Common myeloid progenitor, CD34-positive (primary cell): ENCODE results near the gene KIAA0513.

ENCODE experiments used
- CTCF ChIA-PET: fragments of 350-600 bp; sonication (Branson Sonifier 250); formaldehyde crosslinking; loops from one replicate; lab custom pipeline; 2021; ENCODE audit warnings: antibody characterized with exemption; lab: Charles Lee
- POLR2A ChIA-PET: fragments of 350-600 bp; sonication (Branson Sonifier 250); formaldehyde crosslinking; loops from one replicate; lab custom pipeline; 2021; ENCODE audit warnings: antibody characterized with exemption; lab: Charles Lee
- DNase-seq, 3 donors: peaks; one replicate each; pipeline versions ENCODE4 v3.0.0 to v3.0.0-alpha.2; 2013
- H3K27ac ChIP-seq, 2 experiments: 1 replicate in 1 of 2; 2 replicates in 1 of 2; pipeline ENCODE4 v1.7.0; 2013; ENCODE audit warnings: inconsistent platforms in 2 of 2, low read length in 2 of 2, mild to moderate bottlenecking in 2 of 2, low read depth in 1 of 2, moderate library complexity in 1 of 2; ENCODE audit not compliant: severe bottlenecking in 2 of 2, insufficient read depth in 1 of 2, poor library complexity in 1 of 2
- H3K27me3 ChIP-seq, 5 experiments: replicated peaks in 2 of 5; 1 replicate in 3 of 5; 2 replicates in 2 of 5; pipeline versions ENCODE4 v1.6.1 to v1.7.0; 2013; ENCODE audit warnings: low read length in 4 of 5, mild to moderate bottlenecking in 2 of 5, moderate library complexity in 2 of 5, inconsistent platforms in 1 of 5; ENCODE audit not compliant: insufficient read depth in 5 of 5, control insufficient read depth in 4 of 5
- H3K36me3 ChIP-seq, 4 experiments: 1 replicate in 2 of 4; 2 replicates in 2 of 4; pipeline versions ENCODE4 v1.6.1 to v1.7.0; 2013; ENCODE audit warnings: low read length in 3 of 4, control low read depth in 1 of 4, mild to moderate bottlenecking in 1 of 4; ENCODE audit not compliant: control insufficient read depth in 4 of 4, insufficient read depth in 4 of 4
- H3K4me1 ChIP-seq, 4 experiments: 1 replicate in 3 of 4; 2 replicates in 1 of 4; pipeline versions ENCODE4 v1.6.1 to v1.7.1; 2013; ENCODE audit warnings: low read length in 3 of 4, mild to moderate bottlenecking in 3 of 4, control low read depth in 1 of 4, inconsistent platforms in 1 of 4, moderate library complexity in 1 of 4; ENCODE audit not compliant: control insufficient read depth in 4 of 4, insufficient read depth in 4 of 4; ENCODE audit errors: control extremely low read depth in 1 of 4
- H3K4me3 ChIP-seq, 7 experiments: 1 replicate in 4 of 7; 2 replicates in 3 of 7; pipeline versions ENCODE4 v1.5.1 to v1.7.0; 2013; ENCODE audit warnings: mild to moderate bottlenecking in 7 of 7, low read length in 6 of 7, moderate library complexity in 6 of 7, inconsistent platforms in 2 of 7, low read depth in 2 of 7, control low read depth in 1 of 7; ENCODE audit not compliant: insufficient read depth in 4 of 7, control insufficient read depth in 1 of 7; ENCODE audit errors: extremely low read depth in 1 of 7
- H3K9me3 ChIP-seq, 5 experiments: 1 replicate in 4 of 5; 2 replicates in 1 of 5; pipeline versions ENCODE4 v1.6.1 to v1.7.1; 2013; ENCODE audit warnings: low read length in 4 of 5, mild to moderate bottlenecking in 2 of 5, inconsistent platforms in 1 of 5, low read depth in 1 of 5, moderate library complexity in 1 of 5; ENCODE audit not compliant: control insufficient read depth in 4 of 5, insufficient read depth in 2 of 5; ENCODE audit errors: control extremely low read depth in 1 of 5
- WGBS: methylation state at CpG from one replicate; pipeline ENCODE4 v1.1.5; 2013; ENCODE audit not compliant: insufficient coverage; 5-methylcytosine and 5-hydroxymethylcytosine counted together

Gene KIAA0513

GRCh38 chr16:85010446-85010930, 17.1 kb upstream of the KIAA0513 start:
- CTCF ChIA-PET = interaction anchor here (0.8 to 1.7 kb wide), 6 partner anchors 16 to 76 kb away, joined by 3 to 11 read pairs (median 4); partner anchors contain the start of gene KIAA0513
- no peaks in the 10 kb centered on the region for H3K9me3 ChIP-seq
- H3K36me3 ChIP-seq = peaks cover 0 to 6% (median 2%) of the 10 kb centered on the region in 4 experiments
- H3K4me3 ChIP-seq = peak overlapping the region; percentile 83 to 95 (median 89)
- H3K27me3 ChIP-seq = no peaks in the 10 kb centered on the region
- 90% methylated on average over 2 of the region's 9 CpGs for WGBS
- peaks cover 4 to 21% (median 13%) of the 10 kb centered on the region in 4 experiments for H3K4me1 ChIP-seq
- DNase-seq = no peak
- POLR2A ChIA-PET = no interaction called here
- peak overlapping the region; percentile 79 to 99 for H3K27ac ChIP-seq

GRCh38 chr16:85010931-85011845, 16.4 kb upstream of the KIAA0513 start, which contains the start of gene ZDHHC7:
ZDHHC7 (minus strand) TSS chr16:85011535; CDS start chr16:84990618, 20,917 bp downstream.
- Histone ChIP-seq H3K27me3 (no peaks in the 10 kb centered on the region), H3K9me3 (no peaks in the 10 kb centered on the region), H3K27ac (peak within 1 kb of the TSS; percentile 96 to 99), H3K4me3 (peak within 1 kb of the TSS; percentile 83 to 95 (median 89)), H3K4me1 (peaks cover 4 to 28% (median 16%) of the 10 kb centered on the region in 4 experiments), H3K36me3 (peaks cover 0 to 2% (median 0%) of the 10 kb centered on the region in 4 experiments)
- ChIA-PET CTCF (interaction anchor here (0.8 to 1.7 kb wide), 6 partner anchors 16 to 76 kb away, joined by 3 to 11 read pairs (median 4); partner anchors contain the start of gene KIAA0513), POLR2A (interaction anchor here (0.6 to 1.2 kb wide), 2 partner anchors 17 to 21 kb away, joined by 3 to 4 read pairs; partner anchors contain the start of gene KIAA0513)
- peak; percentile 90 to 94 (median 92) for DNase-seq
- WGBS = 0% methylated on average over 82 of the region's 86 CpGs

DNA sequence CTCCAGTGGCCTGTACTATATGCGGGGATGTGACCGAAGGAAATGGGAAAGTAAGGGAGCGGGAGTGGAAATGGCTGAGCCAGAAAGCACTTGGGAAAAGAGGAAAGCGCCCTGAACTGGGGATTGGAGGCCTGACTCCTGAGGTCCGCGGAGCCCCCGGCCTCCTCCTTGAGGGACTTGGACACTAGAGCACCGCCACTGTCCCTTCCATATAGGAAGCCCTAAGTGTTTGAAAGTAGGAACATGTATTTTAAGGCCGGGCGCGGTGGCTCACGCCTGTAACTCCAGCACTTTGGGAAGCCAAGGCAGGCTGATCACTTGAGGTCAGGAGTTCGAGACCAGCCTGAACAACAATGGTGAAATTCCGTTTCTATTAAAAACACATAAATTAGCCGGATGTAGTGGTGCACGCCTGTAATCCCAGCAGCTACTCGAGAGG, 15.7 kb upstream of the KIAA0513 start:
- Histone ChIP-seq H3K27me3 (no peaks in the 10 kb centered on the region), H3K27ac (peak overlapping the region; percentile 96 to 99), H3K9me3 (no peaks in the 10 kb centered on the region), H3K36me3 (peaks cover 0 to 2% (median 0%) of the 10 kb centered on the region in 4 experiments), H3K4me1 (peaks cover 4 to 35% (median 23%) of the 10 kb centered on the region in 4 experiments), H3K4me3 (peak overlapping the region; percentile 83 to 95 (median 89))
- DNase-seq = peak in 1 of 3 donors; percentile 25
- 16% methylated on average over 14 of the region's 17 CpGs for WGBS
- ChIA-PET CTCF (interaction anchor here (1.5 to 2.4 kb wide), 2 partner anchors 15 to 45 kb away, joined by 3 to 9 read pairs; partner anchors contain the start of gene KIAA0513), POLR2A (interaction anchor here (0.6 to 1.2 kb wide), 2 partner anchors 16 to 22 kb away, joined by 3 to 4 read pairs; partner anchors contain the start of gene KIAA0513)

DNA sequence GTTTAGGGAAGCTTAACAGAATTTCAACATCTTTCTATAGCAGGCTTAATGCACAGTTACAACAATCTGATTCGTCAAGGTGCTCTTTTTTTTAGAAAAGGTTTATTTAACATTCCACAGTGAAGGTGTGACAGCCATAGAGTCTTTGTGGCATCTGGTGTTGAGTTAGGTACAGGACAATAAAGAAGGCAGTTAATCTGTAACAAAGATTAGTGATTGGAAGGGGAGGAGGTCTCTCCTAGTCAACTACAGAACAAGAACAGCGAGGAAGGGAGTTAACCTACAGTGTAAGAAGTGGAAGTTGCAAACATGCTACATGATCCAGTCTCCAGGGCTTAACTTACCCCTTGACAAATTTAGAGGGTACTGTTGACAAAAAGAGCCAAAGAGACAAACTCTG, 13.3 kb upstream of the KIAA0513 start:
- Histone ChIP-seq H3K4me3 (no peak overlapping the region), H3K36me3 (no peaks in the 10 kb centered on the region), H3K4me1 (peaks cover 10 to 50% (median 38%) of the 10 kb centered on the region in 4 experiments), H3K27ac (no peak overlapping the region), H3K27me3 (no peaks in the 10 kb centered on the region), H3K9me3 (no peaks in the 10 kb centered on the region)
- CTCF ChIA-PET = interaction anchor here (2.4 kb wide), 1 partner anchor 13 kb away, joined by 9 read pairs; the partner anchor contains the start of gene KIAA0513
- 100% methylated on average over 1 of the region's 2 CpGs for WGBS
- POLR2A ChIA-PET = no interaction called here
- DNase-seq = no peak

DNA sequence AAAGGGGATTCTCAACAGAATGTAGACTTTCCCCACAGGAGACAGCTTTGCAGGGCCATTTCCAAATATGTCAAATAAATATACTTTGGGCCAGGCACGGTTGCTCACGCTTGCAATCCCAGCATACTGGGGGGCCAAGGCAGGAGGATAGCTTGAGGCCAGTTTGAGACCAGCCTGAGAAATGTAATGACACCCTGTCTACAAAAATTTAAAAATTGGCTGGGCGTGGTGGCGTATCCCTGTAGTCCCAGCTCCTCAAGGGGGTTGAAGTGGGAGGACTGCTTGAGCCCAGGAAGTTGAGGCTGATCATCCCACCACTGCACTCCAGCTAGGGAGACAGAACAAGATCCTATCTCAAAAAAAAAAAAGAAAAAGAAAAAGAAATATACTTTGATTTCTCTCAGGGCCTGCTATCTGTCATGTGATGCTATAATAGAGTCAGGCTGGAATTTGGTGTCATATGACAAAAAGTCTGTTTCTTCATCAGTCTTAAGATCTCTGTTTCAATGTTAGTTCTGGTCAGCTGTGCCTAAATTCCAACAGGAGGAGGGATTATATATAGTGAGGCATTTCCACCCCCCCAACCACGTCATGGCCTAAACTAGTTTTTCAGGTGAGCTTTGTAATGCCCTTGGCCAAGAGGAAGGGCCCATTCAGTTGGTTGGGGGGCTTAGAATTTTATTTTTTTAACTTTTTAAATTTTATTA, 12.0 kb upstream of the KIAA0513 start:
- no peaks in the 10 kb centered on the region for H3K9me3 ChIP-seq
- no peaks in the 10 kb centered on the region for H3K27me3 ChIP-seq
- 98% methylated on average over 4 of the region's 5 CpGs for WGBS
- no peak overlapping the region for H3K27ac ChIP-seq
- no peak overlapping the region for H3K4me3 ChIP-seq
- ChIA-PET POLR2A (interaction anchor here (0.6 kb wide), 1 partner anchor 112 kb away, joined by 3 read pairs; no protein-coding TSS in a partner anchor), CTCF (interaction anchor here (0.7 to 1.3 kb wide), 3 partner anchors 10 to 341 kb away, joined by 3 to 7 read pairs (median 3); no protein-coding TSS in a partner anchor)
- H3K4me1 ChIP-seq = peaks cover 6 to 41% (median 30%) of the 10 kb centered on the region in 4 experiments
- no peak for DNase-seq
- no peaks in the 10 kb centered on the region for H3K36me3 ChIP-seq

DNA sequence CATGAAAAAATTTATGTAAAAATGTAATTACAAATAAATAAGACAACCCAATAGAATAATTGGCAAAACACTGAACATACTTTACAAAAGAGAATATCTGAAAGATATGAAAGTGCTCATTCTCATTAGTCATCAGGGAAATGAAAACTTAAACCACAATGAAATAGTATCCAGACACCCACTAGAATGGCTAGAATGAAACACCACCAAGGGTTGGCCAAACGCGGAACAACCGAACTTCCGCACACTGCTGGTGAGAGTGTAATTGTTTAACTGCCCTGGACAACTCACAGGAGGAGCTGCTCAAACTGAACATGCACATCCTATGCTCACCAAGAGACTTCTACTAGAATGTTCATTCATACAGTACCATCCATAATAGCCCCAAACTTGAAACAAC, 10.4 kb upstream of the KIAA0513 start:
- H3K4me3 ChIP-seq = peak overlapping the region in 3 of 7 experiments; percentile 9 to 53 (median 45)
- WGBS = 0% methylated on average over 1 of the region's 4 CpGs
- peak; percentile 79 to 94 (median 93) for DNase-seq
- ChIA-PET CTCF (no interaction called here), POLR2A (interaction anchor here (1.6 kb wide), 1 partner anchor 10 kb away, joined by 4 read pairs; the partner anchor contains the start of gene KIAA0513)
- no peaks in the 10 kb centered on the region for H3K27me3 ChIP-seq
- H3K4me1 ChIP-seq = peaks cover 6 to 37% (median 25%) of the 10 kb centered on the region in 4 experiments
- no peaks in the 10 kb centered on the region for H3K36me3 ChIP-seq
- no peaks in the 10 kb centered on the region for H3K9me3 ChIP-seq
- peak overlapping the region in 1 of 2 experiments; percentile 54 for H3K27ac ChIP-seq
